ENCODE data around the gene TIMM10B.
"Not testable (repeated sequence)": the region's sequence is repeated elsewhere in the genome, so short reads cannot be mapped to it uniquely, and the experiment has no call there.

The TIMM10B gene

DNA sequence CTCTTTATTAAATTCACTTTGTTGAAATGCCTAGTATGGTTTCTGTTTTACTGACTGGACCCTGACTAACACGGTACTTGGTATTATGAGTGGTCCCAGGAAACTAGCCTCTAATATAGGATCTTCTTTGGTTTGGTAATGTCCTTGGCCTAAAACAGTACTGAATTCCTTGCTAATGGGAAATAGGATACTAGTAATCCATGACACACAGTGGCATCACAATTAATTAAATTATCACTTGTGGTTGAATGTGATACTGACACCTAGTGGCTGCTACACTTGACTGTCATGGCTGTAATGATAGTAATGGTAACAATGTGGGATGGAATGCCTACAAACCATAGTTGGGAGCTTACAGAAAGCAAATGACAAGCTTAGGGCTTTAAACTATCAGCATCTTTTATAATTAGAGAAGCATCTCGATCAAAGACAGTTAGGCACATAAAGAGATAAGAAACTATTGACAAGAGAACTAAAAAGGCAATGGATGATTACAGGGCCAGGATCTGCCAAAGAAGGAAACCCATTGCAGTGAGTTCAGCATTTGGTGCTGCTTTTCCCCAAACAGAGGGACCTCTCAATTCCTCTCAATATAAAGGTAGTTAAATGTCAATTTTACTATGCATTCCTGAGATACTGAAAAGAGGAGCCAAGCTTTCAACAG lies 24.4 kb downstream of the TIMM10B start:
- H2BK15ac ChIP-seq (ENCODE audit: low read depth, poor library complexity, severe bottlenecking) = no peak overlapping the region
- H3K23ac ChIP-seq (ENCODE audit: low read length in 2 of 2) = no peak overlapping the region
- H3K18ac ChIP-seq (ENCODE audit: low read depth in 1 of 2, low read length in 2 of 2) = no peak overlapping the region
- H4K8ac ChIP-seq (ENCODE audit: low read length) = no peak overlapping the region
- H2AFZ ChIP-seq (ENCODE audit: low read depth, low read length) = no peak overlapping the region
- no peak overlapping the region for H2BK120ac ChIP-seq (ENCODE audit: low read depth, low read length)
- no peak overlapping the region for H4K91ac ChIP-seq (ENCODE audit: low read length)
- no peak overlapping the region for H2BK12ac ChIP-seq (ENCODE audit: low read length in 2 of 2)
- no peak overlapping the region for H3K27ac ChIP-seq (ENCODE audit: low read length, poor library complexity, severe bottlenecking)
- H3K36me3 ChIP-seq (ENCODE audit: control insufficient read depth in 1 of 2, insufficient read depth in 2 of 2, low read depth in 1 of 2, low read length in 2 of 2) = peaks cover 4 to 40% of the 10 kb centered on the region in 2 experiments
- no peak overlapping the region for H3K4me2 ChIP-seq (ENCODE audit: low read length, poor library complexity, severe bottlenecking)
- H3K4ac ChIP-seq (ENCODE audit: low read depth in 1 of 2, low read length in 2 of 2) = no peak overlapping the region
- no peak overlapping the region for H2BK5ac ChIP-seq (ENCODE audit: low read depth, low read length, poor library complexity, severe bottlenecking)
- no peak overlapping the region for H3K4me3 ChIP-seq (ENCODE audit: insufficient read depth in 1 of 2, low read depth in 1 of 2, low read length in 2 of 2)
- WGBS = 83% methylated on average over 1 of the region's 2 CpGs
- no peaks in the 10 kb centered on the region for H3K27me3 ChIP-seq (ENCODE audit: control insufficient read depth in 1 of 2, insufficient read depth in 1 of 2, low read length in 2 of 2)
- H3K14ac ChIP-seq (ENCODE audit: low read length in 2 of 2) = no peak overlapping the region
- H3K79me1 ChIP-seq (replicated peaks; ENCODE audit: low read length, poor library complexity, severe bottlenecking) = no peaks in the 10 kb centered on the region
- peak; percentile 72 for DNase-seq
- peak overlapping the region; percentile 47 for H3K9ac ChIP-seq (ENCODE audit: low read length)
- no peaks in the 10 kb centered on the region for H3K4me1 ChIP-seq (ENCODE audit: control insufficient read depth, insufficient read depth, low read depth, low read length)
- no peaks in the 10 kb centered on the region for H3K9me3 ChIP-seq (ENCODE audit: control insufficient read depth, low read length)
- H2AK5ac ChIP-seq (ENCODE audit: low read length, severe bottlenecking) = no peak overlapping the region

DNA sequence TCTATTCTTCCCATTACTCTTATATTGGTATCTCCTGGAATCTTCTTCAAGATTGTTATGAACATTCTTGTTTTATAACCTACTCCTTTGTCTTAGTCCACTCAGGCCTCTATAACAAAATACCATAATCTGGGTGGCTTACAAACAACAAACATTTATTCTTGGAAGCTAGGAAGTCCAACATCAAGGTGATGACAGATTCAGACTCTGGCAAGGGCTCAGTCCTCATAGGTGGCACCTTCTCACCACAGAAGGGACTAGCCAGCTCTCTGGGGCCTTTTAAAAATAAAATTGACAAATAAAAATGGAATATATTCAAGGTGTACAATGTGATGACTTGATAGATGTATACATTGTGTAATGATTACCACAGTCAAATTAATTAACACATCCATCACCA lies 35.6 kb downstream of the TIMM10B start:
- no peak overlapping the region for H3K4ac ChIP-seq (ENCODE audit: low read depth in 1 of 2, low read length in 2 of 2)
- H3K4me3 ChIP-seq (ENCODE audit: insufficient read depth in 1 of 2, low read depth in 1 of 2, low read length in 2 of 2) = no peak overlapping the region
- no peaks in the 10 kb centered on the region for H3K27me3 ChIP-seq (ENCODE audit: control insufficient read depth in 1 of 2, insufficient read depth in 1 of 2, low read length in 2 of 2)
- no peak overlapping the region for H3K4me2 ChIP-seq (ENCODE audit: low read length, poor library complexity, severe bottlenecking)
- H4K91ac ChIP-seq (ENCODE audit: low read length) = no peak overlapping the region
- no peak overlapping the region for H3K23ac ChIP-seq (ENCODE audit: low read length in 2 of 2)
- no peak for DNase-seq
- no peaks in the 10 kb centered on the region for H3K4me1 ChIP-seq (ENCODE audit: control insufficient read depth, insufficient read depth, low read depth, low read length)
- H2AFZ ChIP-seq (ENCODE audit: low read depth, low read length) = no peak overlapping the region
- no peaks in the 10 kb centered on the region for H3K9me3 ChIP-seq (ENCODE audit: control insufficient read depth, low read length)
- H3K36me3 ChIP-seq (ENCODE audit: control insufficient read depth in 1 of 2, insufficient read depth in 2 of 2, low read depth in 1 of 2, low read length in 2 of 2) = peaks cover 9 to 75% of the 10 kb centered on the region in 2 experiments
- H3K79me1 ChIP-seq (replicated peaks; ENCODE audit: low read length, poor library complexity, severe bottlenecking) = no peaks in the 10 kb centered on the region
- H4K8ac ChIP-seq (ENCODE audit: low read length) = no peak overlapping the region
- no peak overlapping the region for H3K18ac ChIP-seq (ENCODE audit: low read depth in 1 of 2, low read length in 2 of 2)
- H2BK5ac ChIP-seq (ENCODE audit: low read depth, low read length, poor library complexity, severe bottlenecking) = no peak overlapping the region
- H3K14ac ChIP-seq (ENCODE audit: low read length in 2 of 2) = no peak overlapping the region
- no peak overlapping the region for H3K9ac ChIP-seq (ENCODE audit: low read length)
- H2BK12ac ChIP-seq (ENCODE audit: low read length in 2 of 2) = no peak overlapping the region
- H2BK15ac ChIP-seq (ENCODE audit: low read depth, poor library complexity, severe bottlenecking) = no peak overlapping the region
- H2BK120ac ChIP-seq (ENCODE audit: low read depth, low read length) = no peak overlapping the region
- no peak overlapping the region for H2AK5ac ChIP-seq (ENCODE audit: low read length, severe bottlenecking)
- no peak overlapping the region for H3K27ac ChIP-seq (ENCODE audit: low read length, poor library complexity, severe bottlenecking)

DNA sequence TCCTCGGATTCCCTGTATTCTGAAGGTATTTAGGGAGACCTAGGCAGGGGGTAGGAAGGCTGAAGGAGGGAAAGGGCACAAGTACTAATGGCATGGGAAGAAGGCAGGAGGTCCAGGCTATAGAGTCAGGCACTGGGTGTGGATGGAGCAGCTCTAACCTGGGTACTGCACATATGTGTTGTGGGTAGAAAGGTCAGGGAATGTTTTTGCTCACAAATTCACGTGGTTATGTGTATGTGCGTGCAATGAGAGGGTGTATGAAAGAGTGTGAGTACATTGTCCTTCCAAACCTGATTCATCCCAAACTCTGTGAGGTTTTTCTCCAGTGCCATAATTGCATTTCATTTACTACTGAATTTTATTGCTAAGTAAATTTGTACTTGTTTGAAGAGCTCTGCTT lies 39.0 kb downstream of the TIMM10B start:
- H3K27ac ChIP-seq (ENCODE audit: low read length, poor library complexity, severe bottlenecking) = no peak overlapping the region
- peaks cover 5 to 61% of the 10 kb centered on the region in 2 experiments for H3K36me3 ChIP-seq (ENCODE audit: control insufficient read depth in 1 of 2, insufficient read depth in 2 of 2, low read depth in 1 of 2, low read length in 2 of 2)
- H2BK12ac ChIP-seq (ENCODE audit: low read length in 2 of 2) = no peak overlapping the region
- no peak overlapping the region for H3K23ac ChIP-seq (ENCODE audit: low read length in 2 of 2)
- no peak overlapping the region for H3K4me2 ChIP-seq (ENCODE audit: low read length, poor library complexity, severe bottlenecking)
- no peak overlapping the region for H3K4me3 ChIP-seq (ENCODE audit: insufficient read depth in 1 of 2, low read depth in 1 of 2, low read length in 2 of 2)
- DNase-seq = no peak
- 92% methylated on average over 3 of the region's 3 CpGs for WGBS
- H3K4ac ChIP-seq (ENCODE audit: low read depth in 1 of 2, low read length in 2 of 2) = no peak overlapping the region
- no peaks in the 10 kb centered on the region for H3K4me1 ChIP-seq (ENCODE audit: control insufficient read depth, insufficient read depth, low read depth, low read length)
- no peaks in the 10 kb centered on the region for H3K27me3 ChIP-seq (ENCODE audit: control insufficient read depth in 1 of 2, insufficient read depth in 1 of 2, low read length in 2 of 2)
- no peaks in the 10 kb centered on the region for H3K79me1 ChIP-seq (replicated peaks; ENCODE audit: low read length, poor library complexity, severe bottlenecking)
- H3K14ac ChIP-seq (ENCODE audit: low read length in 2 of 2) = no peak overlapping the region
- H2BK15ac ChIP-seq (ENCODE audit: low read depth, poor library complexity, severe bottlenecking) = no peak overlapping the region
- H2BK120ac ChIP-seq (ENCODE audit: low read depth, low read length) = no peak overlapping the region
- H4K8ac ChIP-seq (ENCODE audit: low read length) = no peak overlapping the region
- H3K18ac ChIP-seq (ENCODE audit: low read depth in 1 of 2, low read length in 2 of 2) = no peak overlapping the region
- H2AFZ ChIP-seq (ENCODE audit: low read depth, low read length) = no peak overlapping the region
- no peak overlapping the region for H3K9ac ChIP-seq (ENCODE audit: low read length)
- no peak overlapping the region for H2AK5ac ChIP-seq (ENCODE audit: low read length, severe bottlenecking)
- no peak overlapping the region for H4K91ac ChIP-seq (ENCODE audit: low read length)
- no peak overlapping the region for H2BK5ac ChIP-seq (ENCODE audit: low read depth, low read length, poor library complexity, severe bottlenecking)
- no peaks in the 10 kb centered on the region for H3K9me3 ChIP-seq (ENCODE audit: control insufficient read depth, low read length)

DNA sequence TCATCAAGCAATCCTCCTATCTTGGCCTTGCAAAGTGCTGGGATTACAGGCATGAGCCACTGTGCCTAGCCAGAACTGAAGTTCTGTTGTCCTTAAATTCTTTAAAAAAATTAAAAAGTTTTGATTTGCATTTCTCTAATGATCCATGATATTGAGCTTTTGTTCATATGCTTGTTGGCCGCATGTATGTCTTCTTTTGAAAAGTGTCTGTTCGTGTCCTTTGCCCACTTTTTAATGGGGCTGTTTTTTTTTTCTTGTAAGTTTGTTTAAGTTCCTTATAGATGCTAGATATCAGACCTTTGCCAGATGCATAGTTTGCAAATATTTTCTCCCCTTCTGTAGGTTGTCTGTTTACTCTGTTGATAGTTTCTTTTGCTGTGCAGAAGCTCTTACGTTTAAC lies 40.6 kb downstream of the TIMM10B start:
- H2BK12ac ChIP-seq (ENCODE audit: low read length in 2 of 2); H3K79me1 ChIP-seq (replicated peaks; ENCODE audit: low read length, poor library complexity, severe bottlenecking); H2BK15ac ChIP-seq (ENCODE audit: low read depth, poor library complexity, severe bottlenecking); H2AFZ ChIP-seq (ENCODE audit: low read depth, low read length); H3K14ac ChIP-seq (ENCODE audit: low read length in 2 of 2); H2BK5ac ChIP-seq (ENCODE audit: low read depth, low read length, poor library complexity, severe bottlenecking); H3K4me3 ChIP-seq (ENCODE audit: insufficient read depth in 1 of 2, low read depth in 1 of 2, low read length in 2 of 2); H4K8ac ChIP-seq (ENCODE audit: low read length); H3K9ac ChIP-seq (ENCODE audit: low read length); H3K4ac ChIP-seq (ENCODE audit: low read depth in 1 of 2, low read length in 2 of 2); H4K91ac ChIP-seq (ENCODE audit: low read length); H3K4me2 ChIP-seq (ENCODE audit: low read length, poor library complexity, severe bottlenecking); H3K9me3 ChIP-seq (ENCODE audit: control insufficient read depth, low read length); H3K27ac ChIP-seq (ENCODE audit: low read length, poor library complexity, severe bottlenecking); DNase-seq; H3K27me3 ChIP-seq (ENCODE audit: control insufficient read depth in 1 of 2, insufficient read depth in 1 of 2, low read length in 2 of 2); H2BK120ac ChIP-seq (ENCODE audit: low read depth, low read length); H2AK5ac ChIP-seq (ENCODE audit: low read length, severe bottlenecking); H3K18ac ChIP-seq (ENCODE audit: low read depth in 1 of 2, low read length in 2 of 2); H3K4me1 ChIP-seq (ENCODE audit: control insufficient read depth, insufficient read depth, low read depth, low read length); H3K23ac ChIP-seq (ENCODE audit: low read length in 2 of 2): not testable (repeated sequence)
- H3K36me3 ChIP-seq (ENCODE audit: control insufficient read depth in 1 of 2, insufficient read depth in 2 of 2, low read depth in 1 of 2, low read length in 2 of 2) = peaks cover 5 to 51% of the 10 kb centered on the region in 2 experiments
- WGBS = 94% methylated on average over 3 of the region's 3 CpGs
